ENCODE measurements around the gene TRIM65. TPM values are rescaled to one million over a fixed set of nuclear protein-coding genes. Genes with fewer than 3 reads are reported as not detected.
"Not testable (repeated sequence)": the region's sequence is repeated elsewhere in the genome, so short reads cannot be mapped to it uniquely, and the experiment has no call there.

Gene TRIM65
- total RNA-seq, 2 donors from 2014 or later, result 19.8 to 23.6 TPM

GRCh38 chr17:75872434-75873351 lies 24.1 kb downstream of the TRIM65 start:
- peak overlapping the region; percentile 71 for H3K4me3 Mint-ChIP-seq
- no peaks in the 10 kb centered on the region for H3K27me3 Mint-ChIP-seq
- H3K4me1 Mint-ChIP-seq, result peaks cover 32% of the 10 kb centered on the region
- H3K9me3 ChIP-seq (ENCODE audit: control insufficient read depth, low read length, poor library complexity, severe bottlenecking), result no peaks in the 10 kb centered on the region
- no peaks in the 10 kb centered on the region for H3K36me3 Mint-ChIP-seq (ENCODE audit: low read depth)
- peak overlapping the region; percentile 95 for H3K27ac Mint-ChIP-seq
- ATAC-seq, result peak; percentile 69
- DNase-seq, result peak in 2 of 3 donors; percentile 45 to 57

DNA sequence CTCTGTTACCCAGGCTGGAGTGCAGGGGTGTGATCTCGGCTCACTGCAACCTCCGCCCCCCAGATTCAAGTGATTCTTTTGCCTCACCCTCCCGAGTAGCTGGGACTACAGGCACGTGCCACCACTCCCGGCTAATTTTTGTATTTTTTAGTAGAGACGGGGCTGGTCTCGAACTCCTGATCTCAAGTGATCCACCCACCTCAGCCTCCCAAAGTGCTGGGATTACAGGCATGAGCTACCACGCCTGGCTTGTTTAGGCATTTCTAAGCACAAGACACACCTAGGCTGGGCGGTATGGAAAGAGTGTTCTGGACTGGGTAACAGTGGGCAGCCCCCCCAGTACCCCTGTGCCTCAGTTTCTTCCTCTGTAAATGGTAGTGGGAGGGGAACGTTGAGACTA lies 26.5 kb downstream of the TRIM65 start:
- not testable (repeated sequence) for H3K4me3 Mint-ChIP-seq; H3K9me3 ChIP-seq (ENCODE audit: control insufficient read depth, low read length, poor library complexity, severe bottlenecking); DNase-seq; H3K36me3 Mint-ChIP-seq (ENCODE audit: low read depth); H3K27ac Mint-ChIP-seq; ATAC-seq; H3K27me3 Mint-ChIP-seq
- H3K4me1 Mint-ChIP-seq, result peaks cover 16% of the 10 kb centered on the region

- Mint-ChIP-seq H3K36me3 (ENCODE audit: low read depth) (no peaks in the 10 kb centered on the region), H3K27ac (no peak overlapping the region), H3K4me3 (no peak overlapping the region), H3K27me3 (no peaks in the 10 kb centered on the region), H3K4me1 (peaks cover 21% of the 10 kb centered on the region)
- ATAC-seq, result no peak
- no peak for DNase-seq
- no peaks in the 10 kb centered on the region for H3K9me3 ChIP-seq (ENCODE audit: control insufficient read depth, low read length, poor library complexity, severe bottlenecking)
Measured at GRCh38 chr17:75869282-75870141, 27.2 kb downstream of the TRIM65 start.

DNA sequence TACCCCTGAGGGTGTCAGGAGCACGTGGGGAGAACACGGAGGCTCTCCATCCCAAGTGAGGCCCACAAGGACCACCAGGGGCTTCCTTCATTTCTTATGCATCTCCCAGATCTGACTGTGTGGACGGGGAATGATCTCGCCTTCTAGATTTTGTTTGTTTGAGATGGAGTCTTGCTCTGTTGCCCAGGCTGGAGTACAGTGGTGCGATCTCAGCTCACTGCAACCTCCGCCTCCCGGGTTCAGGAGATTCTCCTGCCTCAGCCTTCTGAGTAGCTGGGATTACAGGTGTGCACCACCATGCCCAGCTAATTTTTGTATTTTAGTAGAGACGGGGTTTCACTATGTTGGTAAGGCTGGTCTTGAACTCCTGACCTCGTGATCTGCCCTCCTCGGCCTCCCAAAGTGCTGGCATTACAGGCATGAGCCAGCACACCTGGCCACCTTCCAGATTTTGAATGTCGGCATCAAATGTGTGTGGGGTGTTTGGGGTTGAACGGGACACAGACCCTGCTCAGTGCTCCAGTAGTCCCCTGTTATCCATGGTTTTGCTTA lies 27.9 kb downstream of the TRIM65 start:
- not testable (repeated sequence) for DNase-seq; H3K27me3 Mint-ChIP-seq; H3K36me3 Mint-ChIP-seq (ENCODE audit: low read depth)

GRCh38 chr17:75865404-75866188 lies 31.2 kb downstream of the TRIM65 start:
- not testable (repeated sequence) for H3K36me3 Mint-ChIP-seq (ENCODE audit: low read depth); DNase-seq; H3K9me3 ChIP-seq (ENCODE audit: control insufficient read depth, low read length, poor library complexity, severe bottlenecking); ATAC-seq; H3K27me3 Mint-ChIP-seq
- peaks cover 18% of the 10 kb centered on the region for H3K4me1 Mint-ChIP-seq
- peak overlapping the region; percentile 86 for H3K27ac Mint-ChIP-seq
- H3K4me3 Mint-ChIP-seq, result peak overlapping the region; percentile 12

More for the DNA sequence above, 27.9 kb downstream of the TRIM65 start:
- not testable (repeated sequence) for H3K27ac Mint-ChIP-seq; H3K4me3 Mint-ChIP-seq; H3K9me3 ChIP-seq (ENCODE audit: control insufficient read depth, low read length, poor library complexity, severe bottlenecking); ATAC-seq
- H3K4me1 Mint-ChIP-seq, result peaks cover 24% of the 10 kb centered on the region

- ATAC-seq, result peak; percentile 72
- H3K36me3 Mint-ChIP-seq (ENCODE audit: low read depth); H3K27me3 Mint-ChIP-seq; DNase-seq; H3K9me3 ChIP-seq (ENCODE audit: control insufficient read depth, low read length, poor library complexity, severe bottlenecking): not testable (repeated sequence)
- peak overlapping the region; percentile 60 for H3K4me3 Mint-ChIP-seq
- H3K27ac Mint-ChIP-seq, result peak overlapping the region; percentile 86
- peaks cover 17% of the 10 kb centered on the region for H3K4me1 Mint-ChIP-seq
Measured at GRCh38 chr17:75864887-75865286, 31.9 kb downstream of the TRIM65 start.

- no peaks in the 10 kb centered on the region for H3K9me3 ChIP-seq (ENCODE audit: control insufficient read depth, low read length, poor library complexity, severe bottlenecking)
- ATAC-seq (peak; percentile 70), DNase-seq (no peak)
- peaks cover 17% of the 10 kb centered on the region for H3K4me1 Mint-ChIP-seq
- no peaks in the 10 kb centered on the region for H3K27me3 Mint-ChIP-seq
- H3K4me3 Mint-ChIP-seq, result peak overlapping the region; percentile 60
- H3K27ac Mint-ChIP-seq, result peak overlapping the region; percentile 86
- no peaks in the 10 kb centered on the region for H3K36me3 Mint-ChIP-seq (ENCODE audit: low read depth)
Measured at GRCh38 chr17:75864448-75864871, 32.3 kb downstream of the TRIM65 start.

DNA sequence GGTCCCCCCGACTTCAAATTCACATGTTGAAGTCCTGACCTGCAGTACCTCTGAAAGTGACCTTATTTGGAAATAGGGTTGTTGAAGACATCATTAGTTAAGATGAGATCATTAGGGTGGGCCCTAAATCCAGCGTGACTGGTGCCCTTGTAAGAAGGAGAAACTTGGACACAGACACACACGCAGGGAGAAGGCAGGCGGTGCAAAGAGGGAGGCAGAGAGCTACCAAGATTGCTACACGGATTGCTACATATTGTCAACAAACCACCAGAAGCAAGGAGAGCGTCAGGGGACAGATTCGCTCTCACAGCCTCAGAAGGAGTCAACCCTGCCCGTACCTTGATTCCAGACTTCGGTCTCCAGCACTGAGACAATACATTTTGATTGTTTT lies 34.8 kb downstream of the TRIM65 start:
- Mint-ChIP-seq H3K36me3 (ENCODE audit: low read depth) (no peaks in the 10 kb centered on the region), H3K4me1 (peaks cover 23% of the 10 kb centered on the region), H3K27ac (no peak overlapping the region), H3K4me3 (no peak overlapping the region), H3K27me3 (no peaks in the 10 kb centered on the region)
- no peak for ATAC-seq
- H3K9me3 ChIP-seq (ENCODE audit: control insufficient read depth, low read length, poor library complexity, severe bottlenecking), result no peaks in the 10 kb centered on the region
- no peak for DNase-seq

DNA sequence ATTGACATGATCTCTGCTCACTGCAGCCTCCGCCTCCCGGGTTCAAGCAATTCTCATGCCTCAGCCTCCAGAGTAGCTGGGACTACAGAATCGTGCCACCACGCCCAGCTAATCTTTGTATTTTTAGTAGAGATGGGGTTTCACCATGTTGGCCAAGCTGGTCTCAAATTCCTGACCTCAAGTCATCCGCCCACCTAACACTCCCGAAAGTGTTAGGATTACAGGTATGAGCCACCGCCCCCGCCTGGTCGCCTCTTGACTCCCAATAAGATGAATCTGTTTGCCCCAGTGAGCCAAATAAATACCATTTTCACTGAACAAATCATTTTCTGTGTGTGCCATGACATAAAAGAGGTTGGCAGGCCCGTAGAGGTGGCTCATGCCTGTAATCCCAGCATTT lies 37.4 kb downstream of the TRIM65 start:
- H3K9me3 ChIP-seq (ENCODE audit: control insufficient read depth, low read length, poor library complexity, severe bottlenecking); H3K27ac Mint-ChIP-seq; H3K4me3 Mint-ChIP-seq; DNase-seq; H3K27me3 Mint-ChIP-seq; H3K36me3 Mint-ChIP-seq (ENCODE audit: low read depth); ATAC-seq: not testable (repeated sequence)
- peaks cover 17% of the 10 kb centered on the region for H3K4me1 Mint-ChIP-seq

DNA sequence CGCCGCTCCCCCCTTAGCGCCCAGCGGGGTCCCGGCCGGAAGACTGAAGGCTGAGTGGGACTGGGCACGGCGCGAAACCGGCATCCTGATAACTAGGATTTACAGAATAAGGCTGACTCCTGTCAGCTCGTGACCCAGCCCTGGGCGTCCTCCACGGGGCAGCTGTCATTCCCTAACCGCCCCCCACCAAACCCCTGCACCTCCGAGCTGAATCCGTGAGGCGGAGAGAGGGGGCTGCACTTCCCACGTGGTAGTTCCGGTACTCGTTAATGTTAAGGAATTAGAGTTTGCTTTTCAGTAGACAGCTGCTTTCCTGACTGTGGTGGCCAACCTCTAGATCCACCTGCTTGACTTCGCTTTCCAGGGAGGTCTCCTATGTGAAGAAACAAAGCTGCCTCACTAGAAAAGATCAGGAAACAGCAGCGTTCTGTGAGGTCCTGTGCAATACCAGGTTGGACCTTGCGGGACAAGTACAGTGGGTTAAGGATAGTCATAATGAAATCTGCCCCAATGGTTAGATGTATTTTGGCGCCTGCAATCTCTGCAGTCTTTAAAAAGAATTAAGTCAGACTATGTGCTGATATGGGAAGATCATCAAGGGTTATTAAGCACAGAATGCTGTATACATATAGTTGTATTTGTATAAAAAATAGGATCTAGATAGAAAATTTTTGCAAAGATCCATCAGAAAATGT lies 40.5 kb downstream of the TRIM65 start:
- DNase-seq (peak in 1 of 3 donors; percentile 21), ATAC-seq (no peak)
- H3K4me1 Mint-ChIP-seq, result peaks cover 13% of the 10 kb centered on the region
- no peak overlapping the region for H3K4me3 Mint-ChIP-seq
- no peaks in the 10 kb centered on the region for H3K27me3 Mint-ChIP-seq
- H3K27ac Mint-ChIP-seq, result no peak overlapping the region
- H3K9me3 ChIP-seq (ENCODE audit: control insufficient read depth, low read length, poor library complexity, severe bottlenecking), result no peaks in the 10 kb centered on the region
- no peaks in the 10 kb centered on the region for H3K36me3 Mint-ChIP-seq (ENCODE audit: low read depth)

GRCh38 chr17:75855310-75856061 lies 41.3 kb downstream of the TRIM65 start, which contains the start of gene WBP2:
WBP2 (minus strand) TSS chr17:75855335; CDS start chr17:75855297, 38 bp downstream.
- Mint-ChIP-seq H3K36me3 (ENCODE audit: low read depth) (no peaks in the 10 kb centered on the region), H3K27me3 (no peaks in the 10 kb centered on the region), H3K4me1 (peaks cover 13% of the 10 kb centered on the region), H3K27ac (no peak within 1 kb of the TSS), H3K4me3 (no peak within 1 kb of the TSS)
- peak; percentile 94 for ATAC-seq
- DNase-seq, result peak; percentile 89 to 95 (median 91)
- no peaks in the 10 kb centered on the region for H3K9me3 ChIP-seq (ENCODE audit: control insufficient read depth, low read length, poor library complexity, severe bottlenecking)

Measured in T-helper 17 cell (primary cell).